Spleen (tissue), 7 donors: Measurements from ENCODE around the gene GABRB1.

Source experiments
- CTCF ChIP-seq, 11 experiments: fragments of 200-600 bp in 7 of 11; fragments of 450-650 bp in 4 of 11; sonication (generic) in 4 of 11; IDR thresholded peaks in 8 of 11; conservative IDR thresholded peaks in 3 of 11; 1 replicate in 7 of 11; 2 replicates in 4 of 11; pipeline versions ENCODE4 v1.4.0 to v1.8.0; 2016 to 2021; ENCODE audit warnings: antibody characterized with exemption in 11 of 11, inconsistent platforms in 4 of 11, mild to moderate bottlenecking in 1 of 11
- POLR2AphosphoS5 ChIP-seq, 3 donors: sonication (generic); formaldehyde crosslinking; IDR thresholded peaks; one replicate each; pipeline ENCODE4 v1.5.1; 2017; ENCODE audit warnings: antibody characterized with exemption in 3 of 3
- donor health status: DM: no; HTN: no; CAD: no; lungs with moderate emphysema.
- donor health status: DM: no; HTN: no; CAD: no.
- donor health status: DM: no; HTN: no; CAD: no.

GRCh38 chr4:47462799-47463234, 431.4 kb downstream of the GABRB1 start:
- TF ChIP-seq CTCF (IDR thresholded peaks at IDR 0.05 in 8 of 11, conservative IDR thresholded peaks at IDR 0.05 in 3 of 11) (no peak), POLR2AphosphoS5 (IDR thresholded peaks at IDR 0.05) (no peak)
